ENCODE measurements around the gene P3R3URF. TPM values are rescaled to one million over a fixed set of nuclear protein-coding genes. Genes with fewer than 3 reads are reported as not detected.

P3R3URF gene
- total RNA-seq, 1 donor from 2014 or later: not detected

DNA sequence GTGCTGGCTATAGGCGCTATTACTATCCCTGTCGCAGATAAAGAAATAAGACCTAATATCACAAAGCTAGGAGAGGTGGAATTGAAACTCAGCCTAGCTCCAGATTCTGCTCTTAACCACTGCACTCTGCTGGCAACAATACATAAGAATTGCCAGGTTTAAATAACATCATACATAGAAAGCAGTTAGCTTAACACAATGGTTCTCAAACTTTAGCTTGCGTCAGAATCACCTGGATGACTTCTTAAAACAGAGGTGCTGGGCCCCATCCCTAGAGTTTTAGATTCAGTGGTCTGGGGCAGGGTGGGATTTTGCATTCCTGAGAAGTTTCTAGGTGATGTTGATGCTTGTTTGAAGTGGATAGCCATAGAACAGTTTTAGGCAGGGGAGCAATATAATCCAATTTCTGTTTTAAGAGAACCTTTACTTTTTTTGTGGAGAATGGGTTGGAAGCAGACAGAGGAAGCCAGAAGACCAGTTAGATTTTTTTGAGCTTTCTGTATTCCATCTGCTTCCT lies 23.0 kb upstream of the P3R3URF start:
- peaks cover 9 to 16% of the 10 kb centered on the region in 2 donors for H3K36me3 ChIP-seq
- TF ChIP-seq, protein P1, sequence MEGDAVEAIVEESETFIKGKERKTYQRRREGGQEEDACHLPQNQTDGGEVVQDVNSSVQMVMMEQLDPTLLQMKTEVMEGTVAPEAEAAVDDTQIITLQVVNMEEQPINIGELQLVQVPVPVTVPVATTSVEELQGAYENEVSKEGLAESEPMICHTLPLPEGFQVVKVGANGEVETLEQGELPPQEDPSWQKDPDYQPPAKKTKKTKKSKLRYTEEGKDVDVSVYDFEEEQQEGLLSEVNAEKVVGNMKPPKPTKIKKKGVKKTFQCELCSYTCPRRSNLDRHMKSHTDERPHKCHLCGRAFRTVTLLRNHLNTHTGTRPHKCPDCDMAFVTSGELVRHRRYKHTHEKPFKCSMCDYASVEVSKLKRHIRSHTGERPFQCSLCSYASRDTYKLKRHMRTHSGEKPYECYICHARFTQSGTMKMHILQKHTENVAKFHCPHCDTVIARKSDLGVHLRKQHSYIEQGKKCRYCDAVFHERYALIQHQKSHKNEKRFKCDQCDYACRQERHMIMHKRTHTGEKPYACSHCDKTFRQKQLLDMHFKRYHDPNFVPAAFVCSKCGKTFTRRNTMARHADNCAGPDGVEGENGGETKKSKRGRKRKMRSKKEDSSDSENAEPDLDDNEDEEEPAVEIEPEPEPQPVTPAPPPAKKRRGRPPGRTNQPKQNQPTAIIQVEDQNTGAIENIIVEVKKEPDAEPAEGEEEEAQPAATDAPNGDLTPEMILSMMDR (IDR thresholded peaks at IDR 0.05): no peak
- peak overlapping the region; percentile 82 to 88 for H3K27ac ChIP-seq
- intact Hi-C loops (cut with DNase I): no loop called here
- no peaks in the 10 kb centered on the region for H3K9me3 ChIP-seq
- H3K4me3 ChIP-seq: peak overlapping the region; percentile 86
- no peaks in the 10 kb centered on the region for H3K27me3 ChIP-seq
- H3K4me1 ChIP-seq: peaks cover 4 to 22% of the 10 kb centered on the region in 2 donors
- DNase-seq (ENCODE audit: low spot score in 2 of 2): no peak

DNA sequence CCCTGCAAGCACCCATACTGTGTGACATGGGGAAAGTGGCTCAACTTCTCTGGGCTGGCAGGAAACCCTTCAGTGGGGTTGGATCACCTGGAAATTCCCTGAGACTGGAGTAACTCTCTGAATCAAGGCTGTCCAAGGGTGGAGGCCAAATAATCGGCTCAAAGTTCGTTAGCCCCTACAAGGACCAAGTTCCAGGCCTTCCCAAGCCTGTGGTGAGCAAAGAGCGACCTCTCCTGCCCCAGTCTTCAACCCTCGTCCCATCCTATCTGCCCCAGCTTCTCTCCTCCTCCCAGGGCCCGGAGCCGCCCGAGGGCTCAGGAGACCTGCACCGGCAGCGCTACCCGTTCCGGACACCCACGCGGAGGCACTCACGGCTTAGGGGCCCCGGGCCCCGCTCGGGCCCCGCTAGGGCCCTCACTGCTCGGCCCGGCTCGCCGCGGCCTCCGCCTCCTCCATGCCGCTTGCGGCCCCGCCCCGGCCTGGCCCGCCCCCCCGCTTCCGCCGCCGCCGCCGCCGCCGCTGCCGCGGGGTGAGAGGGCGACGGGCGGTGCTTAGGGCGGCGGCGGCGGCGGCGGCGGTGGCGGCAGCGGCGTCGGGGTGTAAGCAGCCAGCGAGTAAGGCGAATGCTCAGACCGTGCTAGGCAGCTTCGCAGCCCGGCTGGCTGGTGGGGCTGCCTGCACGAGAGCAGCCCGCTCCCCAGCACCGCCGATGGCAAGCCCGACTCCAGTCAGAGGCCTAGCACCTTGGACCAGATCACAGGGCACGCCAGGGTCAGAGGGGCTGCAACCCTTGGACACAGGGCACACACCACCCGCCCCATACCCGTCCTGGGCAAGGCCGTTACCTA lies 21.9 kb upstream of the P3R3URF start, which contains the start of gene POMGNT1:
Gene POMGNT1, minus strand, starts transcription at position 471 of the 848 bp plus-strand sequence. CDS start 613 bp downstream, outside the sequence.
- peak in 1 of 2 donors; percentile 84 for DNase-seq (ENCODE audit: low spot score in 2 of 2)
- intact Hi-C loops (cut with DNase I): loop anchor here (1.0 kb wide), 1 partner anchor 15 kb away; no protein-coding TSS in a partner anchor
- Histone ChIP-seq H3K4me1 (peaks cover 4 to 22% of the 10 kb centered on the region in 2 donors), H3K27ac (peak within 1 kb of the TSS; percentile 82 to 88), H3K9me3 (no peaks in the 10 kb centered on the region), H3K36me3 (peaks cover 17 to 28% of the 10 kb centered on the region in 2 donors), H3K27me3 (no peaks in the 10 kb centered on the region), H3K4me3 (peak within 1 kb of the TSS; percentile 86)
- TF ChIP-seq, protein P1 (IDR thresholded peaks at IDR 0.05): peak in 1 of 3 experiments; percentile 20

GRCh38 chr1:46197560-46197963 lies 21.3 kb upstream of the P3R3URF start:
- Histone ChIP-seq H3K4me3 (peak overlapping the region; percentile 86), H3K27ac (peak overlapping the region; percentile 82 to 88), H3K9me3 (no peaks in the 10 kb centered on the region), H3K4me1 (peaks cover 4 to 22% of the 10 kb centered on the region in 2 donors), H3K36me3 (peaks cover 23 to 34% of the 10 kb centered on the region in 2 donors), H3K27me3 (no peaks in the 10 kb centered on the region)
- no peak for DNase-seq (ENCODE audit: low spot score in 2 of 2)
- intact Hi-C loops (cut with DNase I): no loop called here
- TF ChIP-seq, protein P1 (IDR thresholded peaks at IDR 0.05): no peak

- peaks cover 31 to 41% of the 10 kb centered on the region in 2 donors for H3K36me3 ChIP-seq
- H3K4me1 ChIP-seq: peaks cover 4 to 22% of the 10 kb centered on the region in 2 donors
- DNase-seq (ENCODE audit: low spot score in 2 of 2): no peak
- intact Hi-C loops (cut with DNase I): no loop called here
- no peak overlapping the region for H3K4me3 ChIP-seq
- no peaks in the 10 kb centered on the region for H3K27me3 ChIP-seq
- H3K9me3 ChIP-seq: no peaks in the 10 kb centered on the region
- peak overlapping the region; percentile 82 to 88 for H3K27ac ChIP-seq
- TF ChIP-seq, protein P1 (IDR thresholded peaks at IDR 0.05): no peak
These were observed 20.3 kb upstream of the P3R3URF start for GRCh38 chr1:46196609-46197008.

DNA sequence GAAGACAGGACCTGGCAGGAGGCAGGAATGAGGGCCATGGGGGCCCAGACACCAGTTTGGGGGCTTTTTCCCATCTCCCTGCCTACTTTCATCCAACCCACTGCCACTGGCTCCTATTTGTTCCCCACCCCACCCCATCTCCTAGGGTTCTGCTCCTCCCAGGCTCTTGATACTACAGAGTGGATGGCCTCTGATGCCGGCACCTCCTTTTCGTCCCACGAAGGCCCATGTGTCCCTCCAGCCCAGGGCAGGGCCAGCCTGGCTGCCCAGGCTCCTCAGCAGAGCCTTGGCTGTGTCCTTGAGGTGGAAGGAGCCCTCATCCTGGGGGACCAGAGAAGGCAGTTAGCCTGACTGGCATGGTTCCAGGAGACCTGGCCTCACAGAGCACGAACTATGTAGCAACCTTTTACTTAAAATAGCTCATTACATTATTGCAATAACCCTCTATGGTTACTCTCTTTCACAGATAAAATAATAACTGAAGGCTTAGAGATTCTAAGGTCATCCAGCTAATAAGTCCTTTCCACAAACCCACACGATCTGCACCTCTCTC lies 18.4 kb upstream of the P3R3URF start:
- no peaks in the 10 kb centered on the region for H3K27me3 ChIP-seq
- H3K9me3 ChIP-seq: no peaks in the 10 kb centered on the region
- intact Hi-C loops (cut with DNase I): no loop called here
- peaks cover 4 to 22% of the 10 kb centered on the region in 2 donors for H3K4me1 ChIP-seq
- H3K36me3 ChIP-seq: peaks cover 44 to 54% of the 10 kb centered on the region in 2 donors
- peak overlapping the region in 1 of 2 donors; percentile 23 for H3K27ac ChIP-seq
- no peak overlapping the region for H3K4me3 ChIP-seq
- TF ChIP-seq, protein P1 (IDR thresholded peaks at IDR 0.05): no peak
- DNase-seq (ENCODE audit: low spot score in 2 of 2): no peak
